HG03060 (cell line): ENCODE measurements around the gene P3H3.

Experiments used
- ATAC-seq: cut with Tn5 transposase; IDR thresholded peaks from one replicate; pipeline ENCODE4 v1.9.1; 2021; ENCODE audit warnings: low read depth, moderate number of reproducible peaks; ENCODE audit not compliant: unreplicated experiment

Gene P3H3

DNA sequence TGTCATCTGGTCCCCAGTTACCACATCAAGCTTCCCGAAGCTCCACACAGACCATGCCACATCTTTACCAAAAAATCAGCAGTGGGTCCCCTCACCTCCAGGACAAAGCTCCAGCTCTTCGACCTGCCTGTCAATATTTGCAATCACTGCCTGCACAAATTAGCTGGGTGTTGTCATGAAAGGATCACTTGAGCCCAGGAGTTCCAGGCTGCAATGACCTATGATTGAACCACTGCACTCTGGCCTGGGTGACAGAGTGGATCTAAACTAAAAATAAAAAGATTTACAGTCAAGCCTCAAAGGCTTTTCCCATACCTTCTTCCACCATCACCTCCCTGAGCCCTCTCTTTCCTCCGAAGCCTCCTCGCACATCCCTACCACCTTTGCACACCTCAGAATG, 31.6 kb upstream of the P3H3 start:
- ATAC-seq = no peak

DNA sequence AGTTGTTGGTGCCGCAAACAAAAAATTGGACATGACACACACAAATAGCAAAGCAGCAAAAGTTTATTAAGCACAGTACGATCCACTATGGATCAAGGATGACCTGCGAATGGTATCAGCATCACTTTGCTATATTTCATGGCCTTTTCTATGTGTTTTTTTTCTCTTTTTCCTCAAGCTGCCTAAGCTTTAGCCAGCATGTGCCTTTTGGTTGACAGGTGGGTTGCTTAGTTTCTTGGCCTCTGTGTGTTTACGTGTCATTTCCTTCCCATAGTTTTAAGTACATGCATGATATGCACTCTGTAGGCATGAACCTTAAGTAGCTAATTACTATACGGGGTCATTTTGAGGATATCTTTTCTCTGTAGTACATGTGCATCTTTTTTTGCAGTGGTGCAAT, 29.1 kb upstream of the P3H3 start:
- ATAC-seq = no peak

DNA sequence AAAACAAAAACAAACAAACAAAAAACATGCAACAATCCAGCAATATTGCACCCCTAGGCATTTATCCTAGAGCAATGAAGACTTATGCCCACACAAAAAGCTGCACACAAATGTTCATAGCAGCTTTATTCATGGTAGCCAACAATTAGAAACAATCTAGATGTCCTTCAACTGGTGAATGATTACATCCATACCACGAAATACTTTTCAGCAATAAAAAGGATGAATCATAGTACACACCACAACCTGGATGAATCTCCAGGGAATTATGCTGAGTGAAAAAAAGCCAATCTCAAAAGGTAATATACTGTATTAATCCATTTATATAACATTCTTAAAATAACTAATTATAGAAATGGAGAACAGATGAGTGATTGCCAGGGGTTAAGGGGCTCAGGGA, 21.0 kb upstream of the P3H3 start:
- no peak for ATAC-seq

DNA sequence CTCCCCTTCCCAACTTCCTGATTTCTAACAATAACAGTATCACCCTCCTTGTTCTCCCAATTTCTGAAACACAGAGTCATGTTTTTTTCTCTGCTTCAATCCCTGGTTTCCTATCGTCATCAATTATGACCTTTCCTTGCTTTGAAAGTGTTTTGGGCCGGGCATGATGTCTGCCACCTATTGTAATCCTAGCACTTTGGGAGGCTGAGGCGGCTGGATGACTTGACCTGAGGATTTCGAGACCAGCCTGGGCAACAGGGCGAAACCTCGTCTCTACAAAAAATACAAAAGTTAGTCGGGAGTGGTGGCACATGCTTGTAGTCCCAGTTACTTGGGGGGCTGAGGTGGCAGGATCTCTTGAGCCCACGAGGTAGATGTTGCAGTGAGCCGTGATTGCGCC, 19.2 kb upstream of the P3H3 start:
- ATAC-seq = no peak

DNA sequence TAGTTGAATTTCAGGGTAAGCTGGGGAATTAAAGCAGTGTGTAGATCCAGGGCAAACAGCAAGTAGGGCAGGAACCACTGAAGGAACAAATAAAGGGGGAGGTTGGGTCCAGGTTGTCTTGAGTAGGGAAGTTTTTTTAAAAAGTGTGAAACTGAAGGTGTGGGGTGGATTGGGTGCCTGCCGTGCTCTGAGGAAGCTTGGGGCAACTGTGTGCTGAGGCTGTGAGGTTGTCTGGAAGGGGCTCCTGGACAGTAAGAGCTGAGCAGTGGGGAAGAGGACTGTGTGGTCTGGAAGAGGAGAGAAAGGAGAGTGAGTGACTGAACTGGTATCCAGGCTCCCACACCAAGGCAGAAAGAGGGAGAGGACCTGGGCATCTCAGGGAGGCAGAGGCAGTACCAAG, 17.4 kb upstream of the P3H3 start:
- ATAC-seq = no peak

DNA sequence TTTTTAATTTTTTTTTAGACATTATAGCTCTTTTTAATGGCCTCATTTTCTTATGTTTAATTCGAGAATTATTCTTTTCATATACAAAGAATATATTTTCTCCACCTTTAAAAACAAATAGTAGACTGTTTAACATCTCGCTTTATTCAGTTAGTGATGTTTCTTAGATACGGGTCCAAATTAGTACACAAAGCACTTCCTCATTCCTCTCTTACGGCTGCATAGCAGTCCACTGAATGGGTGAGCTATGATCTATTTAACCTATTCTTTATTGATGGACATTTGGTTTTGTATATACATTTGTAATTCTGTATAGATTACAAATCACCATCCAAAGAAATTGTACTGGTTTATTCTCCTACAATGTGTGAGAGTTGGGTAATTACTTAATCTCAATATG, 14.8 kb upstream of the P3H3 start:
- no peak for ATAC-seq

DNA sequence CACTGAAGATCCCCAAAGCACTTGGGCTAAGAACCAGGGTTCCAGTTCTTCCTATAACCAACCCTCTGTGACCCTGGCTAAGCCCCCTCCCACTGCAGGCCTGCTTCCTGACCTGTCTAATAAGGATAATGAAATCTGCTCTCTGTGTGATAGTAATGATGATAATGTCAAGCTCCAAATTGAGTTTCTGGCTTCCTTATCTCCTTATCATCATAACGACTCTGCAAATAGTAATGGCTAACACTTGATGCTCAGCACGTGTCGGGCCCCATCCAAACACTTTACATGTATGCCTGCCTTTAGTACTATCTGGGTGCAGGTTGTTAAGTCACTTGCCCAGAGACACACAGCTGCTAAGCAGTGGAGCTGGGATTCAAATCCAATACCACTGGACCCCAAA, 11.6 kb upstream of the P3H3 start:
- ATAC-seq = no peak

DNA sequence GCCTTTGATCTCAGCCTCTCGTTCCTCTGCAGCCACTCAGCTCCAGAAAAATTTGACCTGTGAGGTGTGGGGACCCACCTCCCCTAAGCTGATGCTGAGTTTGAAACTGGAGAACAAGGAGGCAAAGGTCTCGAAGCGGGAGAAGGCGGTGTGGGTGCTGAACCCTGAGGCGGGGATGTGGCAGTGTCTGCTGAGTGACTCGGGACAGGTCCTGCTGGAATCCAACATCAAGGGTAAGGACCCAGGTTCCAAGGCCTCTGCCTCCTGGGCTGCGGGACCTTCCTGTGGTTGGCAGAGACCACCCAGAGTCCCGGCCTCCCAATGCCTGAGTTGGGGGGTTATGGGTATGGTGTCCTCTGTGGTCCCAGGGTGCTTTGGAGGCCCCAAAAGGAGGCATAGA, 11.1 kb upstream of the P3H3 start:
- no peak for ATAC-seq

DNA sequence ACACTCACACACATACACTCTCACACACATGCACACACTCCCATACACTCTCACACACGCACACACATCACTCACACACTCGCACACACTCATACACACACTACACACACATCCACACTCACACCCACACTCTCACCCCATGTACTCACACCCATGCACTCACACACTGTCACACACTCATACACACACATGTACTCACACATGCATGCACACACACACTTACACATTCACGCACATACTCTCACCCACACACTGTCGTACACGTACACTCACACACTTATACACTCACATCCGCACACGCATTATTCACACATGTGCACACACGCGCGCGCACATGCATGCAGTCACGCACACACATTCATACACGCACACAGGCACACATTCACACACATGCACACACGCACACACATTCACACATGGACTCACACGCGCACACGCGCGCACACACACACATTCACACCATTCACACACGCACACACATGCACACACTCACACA, 10.5 kb upstream of the P3H3 start:
- ATAC-seq = no peak

DNA sequence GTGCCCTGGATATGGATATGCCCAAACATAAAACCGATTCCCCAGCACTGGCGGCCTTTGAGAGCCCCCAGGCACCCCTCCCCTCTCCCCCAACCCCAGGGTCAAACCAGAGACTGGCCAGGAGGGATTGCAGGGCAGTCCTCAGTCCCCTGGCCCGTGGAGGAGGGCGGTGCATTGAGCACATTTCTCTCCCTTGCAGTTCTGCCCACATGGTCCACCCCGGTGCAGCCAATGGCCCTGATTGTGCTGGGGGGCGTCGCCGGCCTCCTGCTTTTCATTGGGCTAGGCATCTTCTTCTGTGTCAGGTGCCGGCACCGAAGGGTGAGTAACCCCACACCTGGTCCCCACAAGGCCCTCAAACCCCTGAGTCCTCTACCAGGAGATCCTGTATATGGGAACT, 10.0 kb upstream of the P3H3 start:
- ATAC-seq = no peak

DNA sequence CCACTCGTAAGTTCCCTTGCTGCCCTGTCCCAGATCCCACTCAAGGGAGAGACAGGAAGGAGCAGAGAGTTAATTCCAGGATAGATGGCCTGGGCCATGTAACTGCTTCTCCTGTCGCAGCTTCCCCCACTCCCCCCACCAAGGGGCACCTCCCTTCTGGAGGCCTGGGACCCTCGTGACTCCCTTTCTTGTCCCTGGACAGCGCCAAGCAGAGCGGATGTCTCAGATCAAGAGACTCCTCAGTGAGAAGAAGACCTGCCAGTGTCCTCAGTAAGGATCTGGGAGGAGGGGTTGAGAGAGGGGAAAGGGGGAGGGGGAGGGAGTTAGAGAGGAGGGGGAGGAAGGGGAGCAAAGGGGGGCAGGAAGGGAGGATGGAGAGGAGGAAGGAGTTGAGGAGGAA, 9.6 kb upstream of the P3H3 start:
- ATAC-seq = no peak

DNA sequence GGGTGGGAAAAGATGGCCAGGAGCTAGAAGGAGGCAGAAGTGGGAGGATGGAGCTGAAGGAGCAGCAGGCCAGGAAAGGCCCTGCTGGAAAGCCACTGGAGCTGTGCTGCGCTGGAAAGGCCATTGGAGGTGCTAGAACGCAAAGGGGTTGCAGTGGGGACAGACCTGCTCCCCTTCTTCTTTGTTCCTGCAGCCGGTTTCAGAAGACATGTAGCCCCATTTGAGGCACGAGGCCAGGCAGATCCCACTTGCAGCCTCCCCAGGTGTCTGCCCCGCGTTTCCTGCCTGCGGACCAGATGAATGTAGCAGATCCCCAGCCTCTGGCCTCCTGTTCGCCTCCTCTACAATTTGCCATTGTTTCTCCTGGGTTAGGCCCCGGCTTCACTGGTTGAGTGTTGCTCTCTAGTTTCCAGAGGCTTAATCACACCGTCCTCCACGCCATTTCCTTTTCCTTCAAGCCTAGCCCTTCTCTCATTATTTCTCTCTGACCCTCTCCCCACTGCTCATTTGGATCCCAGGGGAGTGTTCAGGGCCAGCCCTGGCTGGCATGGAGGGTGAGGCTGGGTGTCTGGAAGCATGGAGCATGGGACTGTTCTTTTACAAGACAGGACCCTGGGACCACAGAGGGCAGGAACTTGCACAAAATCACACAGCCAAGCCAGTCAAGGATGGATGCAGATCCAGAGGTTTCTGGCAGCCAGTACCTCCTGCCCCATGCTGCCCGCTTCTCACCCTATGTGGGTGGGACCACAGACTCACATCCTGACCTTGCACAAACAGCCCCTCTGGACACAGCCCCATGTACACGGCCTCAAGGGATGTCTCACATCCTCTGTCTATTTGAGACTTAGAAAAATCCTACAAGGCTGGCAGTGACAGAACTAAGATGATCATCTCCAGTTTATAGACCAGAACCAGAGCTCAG, 8.8 kb upstream of the P3H3 start:
- ATAC-seq = no peak

DNA sequence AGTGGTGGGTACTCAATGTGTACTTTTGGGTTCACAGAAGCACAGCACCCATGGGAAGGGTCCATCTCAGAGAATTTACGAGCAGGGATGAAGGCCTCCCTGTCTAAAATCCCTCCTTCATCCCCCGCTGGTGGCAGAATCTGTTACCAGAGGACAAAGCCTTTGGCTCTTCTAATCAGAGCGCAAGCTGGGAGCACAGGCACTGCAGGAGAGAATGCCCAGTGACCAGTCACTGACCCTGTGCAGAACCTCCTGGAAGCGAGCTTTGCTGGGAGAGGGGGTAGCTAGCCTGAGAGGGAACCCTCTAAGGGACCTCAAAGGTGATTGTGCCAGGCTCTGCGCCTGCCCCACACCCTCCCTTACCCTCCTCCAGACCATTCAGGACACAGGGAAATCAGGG, 8.0 kb upstream of the P3H3 start:
- ATAC-seq = no peak

DNA sequence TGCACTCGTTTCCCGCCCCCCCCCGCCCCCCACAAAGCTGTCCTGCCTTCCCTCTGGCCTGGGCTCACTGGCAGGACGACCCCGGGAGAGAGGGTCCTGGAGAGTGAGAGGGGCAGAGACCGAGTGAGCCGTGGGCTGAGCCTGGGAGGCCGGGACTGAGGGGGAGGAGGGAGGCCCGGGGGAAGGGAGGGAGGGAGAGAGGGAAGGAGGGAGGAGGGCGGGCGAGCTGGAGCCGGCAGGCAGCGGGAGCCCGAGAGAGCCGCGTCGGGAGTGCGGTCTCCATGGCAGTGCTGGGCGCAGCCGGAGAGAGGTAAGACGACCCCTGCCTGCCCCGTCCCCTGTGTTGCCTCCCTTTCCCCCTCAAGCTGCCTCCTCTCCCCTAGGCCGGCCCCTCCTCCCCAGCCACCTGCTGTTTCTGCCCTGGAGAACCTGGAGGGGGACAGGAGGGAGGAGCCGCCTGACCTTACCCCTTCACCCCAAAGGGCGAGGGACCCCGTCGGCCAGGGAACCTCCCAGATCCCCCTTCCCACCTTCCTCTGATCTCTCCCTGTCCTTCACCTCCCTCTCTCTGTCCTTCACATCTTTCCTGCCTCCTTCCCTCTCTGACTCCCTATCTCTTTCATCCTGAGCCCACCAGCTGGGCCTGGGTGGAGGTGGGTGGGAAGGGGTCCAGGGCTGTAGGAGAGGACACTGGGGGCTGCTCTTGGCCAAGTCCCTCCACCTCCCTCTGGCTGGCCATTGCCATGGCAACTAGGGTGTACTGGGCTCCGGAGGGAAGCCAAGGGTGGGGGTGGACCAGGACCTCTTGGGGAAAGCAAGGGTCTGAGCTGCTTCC, 6.4 kb upstream of the P3H3 start, which contains the start of gene GPR162:
Gene GPR162, plus strand, starts transcription at position 231 of the 835 bp plus-strand sequence. CDS start 2,078 bp downstream, outside the sequence.
- ATAC-seq = no peak

DNA sequence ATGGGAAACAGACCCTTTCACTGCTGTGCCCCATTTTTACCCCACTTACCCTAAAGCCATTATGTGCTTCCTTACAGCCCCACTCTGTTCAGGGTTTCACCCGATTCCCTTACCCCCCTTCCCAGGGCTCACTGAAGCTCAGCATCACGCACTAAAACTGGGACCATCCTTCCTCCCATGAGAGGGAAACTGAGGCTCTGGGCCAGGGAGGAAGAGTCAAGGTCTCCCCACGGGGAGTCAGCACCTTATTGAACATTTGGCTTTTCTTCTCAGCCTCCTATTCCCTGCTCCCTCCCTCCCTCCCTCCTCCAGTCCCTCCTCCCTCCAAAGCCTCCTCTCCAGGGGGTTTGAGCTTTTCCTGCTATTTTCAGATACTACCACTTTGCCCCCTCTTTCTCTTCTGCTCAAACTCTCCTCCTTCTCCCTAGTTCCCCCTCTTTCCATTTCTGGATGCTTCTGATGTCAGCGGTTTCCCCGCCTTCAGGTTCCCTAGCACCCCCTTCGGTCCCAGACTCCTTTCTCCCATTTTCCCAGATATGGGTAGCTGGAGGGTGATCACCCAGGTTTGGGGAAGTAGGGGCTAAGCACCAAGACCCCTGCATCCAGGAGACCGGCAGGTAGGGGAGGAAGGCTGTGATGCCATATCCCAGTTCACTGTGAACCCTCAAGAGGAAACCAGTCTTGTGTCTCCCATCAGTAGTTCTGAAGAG, 5.6 kb upstream of the P3H3 start:
- ATAC-seq = no peak

DNA sequence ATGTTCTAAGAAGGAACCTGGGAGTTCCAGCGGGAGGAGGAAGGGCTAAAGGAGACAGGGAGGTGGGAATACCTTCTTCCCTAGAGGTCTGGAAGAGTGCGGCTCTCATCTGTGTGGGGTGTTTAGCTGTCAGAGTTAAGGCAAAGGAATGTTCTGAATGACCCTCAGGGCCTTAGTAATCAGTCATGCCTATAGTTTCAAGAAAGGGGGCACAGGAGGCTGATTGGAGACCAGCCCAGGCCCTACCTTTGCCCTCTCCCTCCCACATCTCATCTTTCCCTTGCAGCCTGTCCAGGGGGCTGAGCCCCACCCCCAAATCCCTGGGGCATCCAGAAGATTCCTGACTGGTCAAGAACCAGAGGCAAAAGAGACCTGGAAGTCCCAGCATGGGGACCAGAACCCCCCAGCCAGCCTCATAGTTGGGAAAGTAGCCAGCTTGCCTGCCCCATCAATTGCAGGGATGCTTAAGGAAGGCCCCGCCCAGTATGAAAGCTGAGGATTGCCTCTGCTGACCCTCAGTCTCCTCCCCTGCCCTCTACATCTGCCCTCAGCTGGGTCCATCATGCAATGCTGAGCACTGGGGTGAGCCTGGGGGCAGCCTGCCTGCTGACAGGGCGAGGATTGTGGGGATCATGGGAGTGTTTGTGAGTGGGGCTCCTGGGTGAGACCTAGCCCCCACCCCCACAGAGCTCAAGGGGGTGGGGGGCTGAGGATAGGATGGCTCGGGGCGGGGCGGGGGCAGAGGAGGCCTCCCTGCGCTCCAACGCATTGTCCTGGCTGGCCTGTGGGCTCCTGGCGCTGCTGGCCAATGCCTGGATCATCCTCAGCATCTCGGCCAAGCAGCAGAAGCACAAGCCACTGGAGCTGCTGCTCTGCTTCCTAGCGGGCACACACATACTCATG, 4.8 kb upstream of the P3H3 start:
- no peak for ATAC-seq

DNA sequence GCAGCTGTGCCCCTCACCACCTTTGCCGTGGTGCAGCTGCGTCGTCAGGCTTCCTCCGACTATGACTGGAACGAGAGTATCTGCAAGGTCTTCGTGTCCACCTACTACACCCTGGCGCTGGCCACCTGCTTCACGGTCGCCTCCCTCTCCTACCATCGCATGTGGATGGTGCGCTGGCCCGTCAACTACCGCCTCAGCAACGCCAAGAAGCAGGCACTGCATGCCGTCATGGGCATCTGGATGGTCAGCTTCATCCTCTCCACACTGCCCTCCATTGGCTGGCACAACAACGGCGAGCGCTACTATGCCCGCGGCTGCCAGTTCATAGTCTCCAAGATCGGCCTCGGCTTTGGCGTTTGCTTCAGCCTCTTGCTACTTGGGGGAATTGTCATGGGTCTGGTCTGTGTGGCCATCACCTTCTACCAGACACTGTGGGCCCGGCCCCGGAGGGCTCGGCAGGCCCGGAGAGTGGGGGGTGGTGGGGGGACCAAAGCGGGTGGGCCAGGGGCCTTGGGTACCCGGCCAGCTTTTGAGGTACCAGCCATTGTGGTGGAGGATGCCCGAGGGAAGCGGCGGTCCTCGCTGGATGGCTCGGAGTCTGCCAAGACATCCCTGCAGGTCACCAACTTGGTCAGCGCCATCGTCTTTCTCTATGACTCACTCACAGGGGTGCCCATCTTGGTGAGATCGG, 4.0 kb upstream of the P3H3 start:
- no peak for ATAC-seq

DNA sequence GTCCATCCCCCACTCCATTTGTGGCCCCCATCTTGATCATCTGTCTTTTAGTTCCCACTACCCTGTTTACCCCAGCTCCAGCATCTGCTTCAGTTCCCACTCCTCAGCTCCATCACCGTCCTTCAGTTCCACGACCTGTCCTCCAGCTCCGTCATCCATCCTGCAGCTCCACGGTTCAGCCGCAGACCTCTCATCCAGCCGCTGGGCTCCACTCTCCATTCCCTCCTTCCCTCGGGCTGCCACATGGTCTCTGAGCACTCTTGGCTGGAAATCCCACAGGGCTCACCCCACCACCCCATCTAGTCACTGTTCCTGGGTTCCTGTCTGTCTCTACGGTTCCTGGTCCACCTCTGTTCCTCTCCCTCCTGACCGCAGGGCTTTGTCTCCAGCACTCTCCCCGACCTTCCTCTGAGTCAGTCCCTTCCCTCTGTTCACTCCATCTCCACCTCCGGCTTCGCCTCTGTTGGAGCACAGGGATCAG, 3.3 kb upstream of the P3H3 start:
- ATAC-seq = no peak
